GM23338 (cell line): ENCODE results near the gene PAIP2B. TPM values are rescaled to one million over a fixed set of nuclear protein-coding genes. Genes with fewer than 3 reads are reported as not detected.

Experiments used
- ATAC-seq: fragments of 200-7000 bp; cut with Tn5 transposase; 3 replicates; pipeline ENCODE4 v1.9.1; 2020
- DNase-seq: peaks from one replicate; pipeline ENCODE4 v3.0.0-alpha.2; 2015; ENCODE audit warnings: low spot score
- H2AFZ ChIP-seq: fragments of 200-600 bp; sonication (generic); 2 replicates; pipeline ENCODE4 v1.8.0; 2016; ENCODE audit warnings: antibody characterized with exemption, mild to moderate bottlenecking, moderate library complexity
- H3F3A ChIP-seq: fragments of 200-600 bp; sonication (generic); replicated peaks from 2 replicates; pipeline ENCODE4 v1.8.0; 2017; ENCODE audit warnings: antibody characterized with exemption, mixed run types, low read depth
- H3K27ac ChIP-seq: fragments of 200-600 bp; sonication (generic); 2 replicates; pipeline ENCODE4 v1.6.1; 2016; ENCODE audit warnings: low read depth
- H3K27me3 ChIP-seq: fragments of 200-600 bp; sonication (generic); 2 replicates; pipeline ENCODE4 v1.8.0; 2016; ENCODE audit warnings: mild to moderate bottlenecking, mixed run types, moderate library complexity; ENCODE audit not compliant: insufficient read depth
- H3K36me3 ChIP-seq: fragments of 200-600 bp; sonication (generic); 2 replicates; pipeline ENCODE4 v1.8.0; 2016; ENCODE audit warnings: mild to moderate bottlenecking; ENCODE audit not compliant: insufficient read depth
- H3K4me1 ChIP-seq: fragments of 200-600 bp; sonication (generic); 2 replicates; pipeline ENCODE4 v1.8.0; 2016; ENCODE audit warnings: mild to moderate bottlenecking, moderate library complexity; ENCODE audit not compliant: insufficient read depth
- H3K4me2 ChIP-seq: fragments of 200-600 bp; sonication (generic); 2 replicates; pipeline ENCODE4 v1.7.1; 2017; ENCODE audit warnings: mixed run types
- H3K4me3 ChIP-seq: fragments of 200-600 bp; sonication (generic); 2 replicates; pipeline ENCODE4 v1.6.1; 2016; ENCODE audit warnings: mixed run types
- H3K79me2 ChIP-seq: fragments of 200-600 bp; sonication (generic); replicated peaks from 2 replicates; pipeline ENCODE4 v1.8.0; 2017; ENCODE audit warnings: mild to moderate bottlenecking; ENCODE audit not compliant: insufficient read depth
- H3K9me2 ChIP-seq: fragments of 200-600 bp; sonication (generic); 2 replicates; pipeline ENCODE4 v1.8.0; 2017; ENCODE audit not compliant: insufficient read depth
- H4K20me1 ChIP-seq: fragments of 200-600 bp; sonication (generic); replicated peaks from 2 replicates; pipeline ENCODE4 v1.8.0; 2017; ENCODE audit warnings: mild to moderate bottlenecking; ENCODE audit not compliant: insufficient read depth
- H3K27ac Mint-ChIP-seq: 2 replicates; pipeline ENCODE4 v1.8.0; 2020; ENCODE audit warnings: inconsistent platforms, mild to moderate bottlenecking, moderate library complexity, mixed read lengths
- H3K27me3 Mint-ChIP-seq: 3 replicates; pipeline ENCODE4 v1.8.0; 2022; ENCODE audit warnings: low read depth, mild to moderate bottlenecking, moderate library complexity, mixed read lengths, inconsistent platforms; ENCODE audit not compliant: insufficient read depth, poor library complexity
- H3K36me3 Mint-ChIP-seq: 3 replicates; pipeline ENCODE4 v1.8.0; 2021; ENCODE audit warnings: low read depth, mild to moderate bottlenecking, inconsistent platforms, moderate library complexity, mixed read lengths
- H3K4me1 Mint-ChIP-seq: 3 replicates; pipeline ENCODE4 v1.8.0; 2020; ENCODE audit warnings: mild to moderate bottlenecking, inconsistent platforms, mixed read lengths
- H3K4me3 Mint-ChIP-seq: 3 replicates; pipeline ENCODE4 v1.8.0; 2021; ENCODE audit warnings: moderate library complexity, mild to moderate bottlenecking, inconsistent platforms, mixed read lengths
- H3K9me3 Mint-ChIP-seq: 3 replicates; pipeline ENCODE4 v1.8.0; 2020; ENCODE audit warnings: moderate library complexity, mild to moderate bottlenecking, inconsistent platforms, mixed read lengths
- CREB1 ChIP-seq: fragments of 250-450 bp; sonication (Bioruptor Pico); IDR thresholded peaks from 2 replicates; pipeline ENCODE4 v1.5.0; 2020; ENCODE audit warnings: low read depth, mild to moderate bottlenecking, moderate library complexity
- JUNB ChIP-seq: IDR thresholded peaks from one replicate; pipeline ENCODE4 v1.6.1; 2016; ENCODE audit warnings: antibody characterized with exemption; ENCODE audit not compliant: unreplicated experiment
- NANOG ChIP-seq: IDR thresholded peaks from 2 replicates; pipeline ENCODE4 v1.6.1; 2016; ENCODE audit warnings: antibody characterized with exemption, borderline replicate concordance
- POLR2AphosphoS5 ChIP-seq: IDR thresholded peaks from 2 replicates; pipeline ENCODE4 v1.6.1; 2016; ENCODE audit warnings: antibody characterized with exemption, low read depth
- STAT1 ChIP-seq: IDR thresholded peaks from one replicate; pipeline ENCODE4 v1.6.1; 2016; ENCODE audit warnings: antibody characterized with exemption; ENCODE audit not compliant: unreplicated experiment
- polyA plus RNA-seq: library from polyadenylated mRNA; unstranded; fragments of >200 nt; fragmentation: Nextera tagmentation; extraction: Ambion mirVana; gene quantifications from 2 replicates; pipeline ENCODE4 v1.2.1, GENCODE V29; 2016
- total RNA-seq: library from RNA; depleted of rRNA; stranded (reverse); fragments of >200 nt; shearing (Covaris generic); gene quantifications from 2 replicates; pipeline ENCODE4 v1.2.3, GENCODE V29; 2014
- TF ChIP-seq, protein P1 (sequence below), 2 experiments: fragments of 200-600 bp in 1 of 2; sonication (generic) in 1 of 2; conservative IDR thresholded peaks; 2 replicates each; pipeline versions ENCODE4 v1.5.1 to v1.6.1; 2016 to 2017; ENCODE audit warnings: antibody characterized with exemption in 2 of 2, low read depth in 2 of 2, mild to moderate bottlenecking in 2 of 2, moderate library complexity in 1 of 2
- TF ChIP-seq, protein P2 (sequence below): IDR thresholded peaks from 2 replicates; pipeline ENCODE4 v1.6.1; 2016; ENCODE audit warnings: antibody characterized with exemption
- TF ChIP-seq, protein P3 (sequence below): fragments of 250-450 bp; sonication (Bioruptor Pico); IDR thresholded peaks from 2 replicates; pipeline ENCODE4 v1.5.0; 2020; ENCODE audit warnings: mild to moderate bottlenecking, moderate library complexity

The PAIP2B gene
- total and polyA plus RNA-seq, 2 experiments from 2014 or later = 7.6 to 29.7 TPM

DNA sequence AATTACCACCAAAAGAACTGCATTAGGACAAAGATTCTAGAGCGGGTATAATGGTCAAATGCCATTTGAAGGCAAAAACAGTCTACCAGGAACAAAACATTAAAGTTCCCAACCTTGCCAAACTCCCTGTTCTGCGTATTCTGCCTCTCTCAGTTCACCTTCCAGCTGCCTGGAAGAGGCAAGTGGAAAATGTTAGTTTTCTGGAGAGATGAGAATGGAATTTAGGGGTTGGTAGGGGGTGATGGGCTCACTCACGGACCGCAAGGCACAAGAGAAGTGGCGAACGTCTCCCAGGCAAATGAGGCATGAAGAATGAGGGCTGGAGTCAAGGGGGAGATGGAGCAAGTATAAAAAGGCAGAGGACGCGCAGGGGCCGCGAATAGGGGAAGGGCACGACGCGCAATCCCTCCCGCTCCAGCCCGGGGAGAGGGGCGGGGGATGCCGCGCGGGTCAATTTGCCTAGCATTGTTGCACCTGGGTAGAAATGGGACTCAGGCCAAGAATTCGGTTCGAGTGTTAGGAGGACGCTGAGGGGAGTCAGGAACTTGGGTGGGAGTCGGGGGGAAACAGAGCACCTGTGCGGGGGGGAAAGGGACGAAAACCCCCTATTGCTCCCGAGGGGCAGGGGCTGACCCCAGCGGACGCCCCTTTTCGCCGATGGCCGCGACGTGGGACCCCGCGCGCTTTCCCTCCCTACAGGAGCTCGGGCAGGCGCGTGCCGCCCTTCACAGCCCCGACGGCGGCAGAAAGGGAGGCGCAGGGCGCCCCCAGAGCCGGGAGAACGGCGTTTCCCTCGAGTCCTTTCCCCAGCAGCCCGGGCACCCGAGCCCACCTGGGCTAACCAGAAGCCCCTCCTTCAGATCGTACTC lies 573 bp downstream of the PAIP2B start:
- Mint-ChIP-seq H3K27ac (peak overlapping the region; percentile 98), H3K4me3 (peak overlapping the region; percentile 98), H3K9me3 (peaks cover 12% of the 10 kb centered on the region; the same call in 2 of the 3 replicates), H3K4me1 (peaks cover 7% of the 10 kb centered on the region), H3K36me3 (peaks cover 8% of the 10 kb centered on the region; the same call in 2 of the 3 replicates), H3K27me3 (peaks cover 15% of the 10 kb centered on the region)
- peak overlapping the region; percentile 5; the same call in 1 of the 2 replicates for H3K27ac ChIP-seq
- no peaks in the 10 kb centered on the region for H3F3A ChIP-seq
- no peak overlapping the region for H2AFZ ChIP-seq
- peak; percentile 62 for DNase-seq
- peaks cover 2% of the 10 kb centered on the region; the same call in 1 of the 2 replicates for H4K20me1 ChIP-seq
- no peaks in the 10 kb centered on the region for H3K27me3 ChIP-seq
- no peaks in the 10 kb centered on the region for H3K36me3 ChIP-seq
- H3K4me1 ChIP-seq = 0 out of 2 replicates have a peak, but pooled peaks cover 8% of the 10 kb centered on the region
- TF ChIP-seq CREB1 (CRISPR knock-in tag) = no peak
- TF ChIP-seq, protein P1, sequence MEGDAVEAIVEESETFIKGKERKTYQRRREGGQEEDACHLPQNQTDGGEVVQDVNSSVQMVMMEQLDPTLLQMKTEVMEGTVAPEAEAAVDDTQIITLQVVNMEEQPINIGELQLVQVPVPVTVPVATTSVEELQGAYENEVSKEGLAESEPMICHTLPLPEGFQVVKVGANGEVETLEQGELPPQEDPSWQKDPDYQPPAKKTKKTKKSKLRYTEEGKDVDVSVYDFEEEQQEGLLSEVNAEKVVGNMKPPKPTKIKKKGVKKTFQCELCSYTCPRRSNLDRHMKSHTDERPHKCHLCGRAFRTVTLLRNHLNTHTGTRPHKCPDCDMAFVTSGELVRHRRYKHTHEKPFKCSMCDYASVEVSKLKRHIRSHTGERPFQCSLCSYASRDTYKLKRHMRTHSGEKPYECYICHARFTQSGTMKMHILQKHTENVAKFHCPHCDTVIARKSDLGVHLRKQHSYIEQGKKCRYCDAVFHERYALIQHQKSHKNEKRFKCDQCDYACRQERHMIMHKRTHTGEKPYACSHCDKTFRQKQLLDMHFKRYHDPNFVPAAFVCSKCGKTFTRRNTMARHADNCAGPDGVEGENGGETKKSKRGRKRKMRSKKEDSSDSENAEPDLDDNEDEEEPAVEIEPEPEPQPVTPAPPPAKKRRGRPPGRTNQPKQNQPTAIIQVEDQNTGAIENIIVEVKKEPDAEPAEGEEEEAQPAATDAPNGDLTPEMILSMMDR (conservative IDR thresholded peaks at IDR 0.05; ENCODE audit: low read depth in 2 of 2) = 0 out of 4 replicates have a peak, but pooled peaks of 1 of the 2 experiments have one; percentile 10
- peak overlapping the region; percentile 63 for H3K4me3 ChIP-seq
- peaks cover 17% of the 10 kb centered on the region for H3K79me2 ChIP-seq
- peak overlapping the region; percentile 82 for H3K4me2 ChIP-seq
- peak; percentile 42 for ATAC-seq
- no peaks in the 10 kb centered on the region for H3K9me2 ChIP-seq

DNA sequence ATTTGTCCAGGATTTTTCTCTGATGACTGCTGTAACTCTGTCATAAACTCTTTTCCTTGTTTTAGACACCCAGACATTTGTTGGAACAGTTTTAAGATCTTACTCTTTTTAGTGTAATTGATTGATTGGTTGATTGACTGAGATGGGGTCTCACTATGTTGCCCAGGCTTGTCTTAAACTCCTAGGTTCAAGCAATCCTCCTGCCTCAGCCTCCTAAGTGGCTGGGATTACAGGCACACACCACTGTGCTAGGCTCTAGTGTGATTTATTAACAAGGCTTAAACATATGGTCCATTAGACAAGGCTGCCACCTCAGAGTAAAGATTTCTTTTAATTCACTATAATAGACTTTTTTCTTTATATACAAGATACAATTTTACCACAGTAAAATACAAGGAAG lies 2.0 kb downstream of the PAIP2B start:
- Histone ChIP-seq H3K79me2 (peaks cover 17% of the 10 kb centered on the region), H3K4me3 (no peak overlapping the region), H2AFZ (no peak overlapping the region), H4K20me1 (peaks cover 11% of the 10 kb centered on the region), H3K27me3 (no peaks in the 10 kb centered on the region), H3K4me2 (no peak overlapping the region), H3K27ac (no peak overlapping the region), H3K4me1 (0 out of 2 replicates have a peak, but pooled peaks cover 8% of the 10 kb centered on the region), H3F3A (no peaks in the 10 kb centered on the region), H3K9me2 (no peaks in the 10 kb centered on the region), H3K36me3 (no peaks in the 10 kb centered on the region)
- H3K36me3 Mint-ChIP-seq = peaks cover 8% of the 10 kb centered on the region; the same call in 1 of the 3 replicates
- H3K9me3 Mint-ChIP-seq = peaks cover 8% of the 10 kb centered on the region; the same call in 1 of the 3 replicates
- H3K4me1 Mint-ChIP-seq = peaks cover 7% of the 10 kb centered on the region
- DNase-seq = no peak
- ATAC-seq = no peak
- peaks cover 13% of the 10 kb centered on the region for H3K27me3 Mint-ChIP-seq
- no peak overlapping the region for H3K4me3 Mint-ChIP-seq
- no peak overlapping the region for H3K27ac Mint-ChIP-seq
- TF ChIP-seq, protein P2, sequence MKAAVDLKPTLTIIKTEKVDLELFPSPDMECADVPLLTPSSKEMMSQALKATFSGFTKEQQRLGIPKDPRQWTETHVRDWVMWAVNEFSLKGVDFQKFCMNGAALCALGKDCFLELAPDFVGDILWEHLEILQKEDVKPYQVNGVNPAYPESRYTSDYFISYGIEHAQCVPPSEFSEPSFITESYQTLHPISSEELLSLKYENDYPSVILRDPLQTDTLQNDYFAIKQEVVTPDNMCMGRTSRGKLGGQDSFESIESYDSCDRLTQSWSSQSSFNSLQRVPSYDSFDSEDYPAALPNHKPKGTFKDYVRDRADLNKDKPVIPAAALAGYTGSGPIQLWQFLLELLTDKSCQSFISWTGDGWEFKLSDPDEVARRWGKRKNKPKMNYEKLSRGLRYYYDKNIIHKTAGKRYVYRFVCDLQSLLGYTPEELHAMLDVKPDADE = no peak
- TF ChIP-seq, protein P3, sequence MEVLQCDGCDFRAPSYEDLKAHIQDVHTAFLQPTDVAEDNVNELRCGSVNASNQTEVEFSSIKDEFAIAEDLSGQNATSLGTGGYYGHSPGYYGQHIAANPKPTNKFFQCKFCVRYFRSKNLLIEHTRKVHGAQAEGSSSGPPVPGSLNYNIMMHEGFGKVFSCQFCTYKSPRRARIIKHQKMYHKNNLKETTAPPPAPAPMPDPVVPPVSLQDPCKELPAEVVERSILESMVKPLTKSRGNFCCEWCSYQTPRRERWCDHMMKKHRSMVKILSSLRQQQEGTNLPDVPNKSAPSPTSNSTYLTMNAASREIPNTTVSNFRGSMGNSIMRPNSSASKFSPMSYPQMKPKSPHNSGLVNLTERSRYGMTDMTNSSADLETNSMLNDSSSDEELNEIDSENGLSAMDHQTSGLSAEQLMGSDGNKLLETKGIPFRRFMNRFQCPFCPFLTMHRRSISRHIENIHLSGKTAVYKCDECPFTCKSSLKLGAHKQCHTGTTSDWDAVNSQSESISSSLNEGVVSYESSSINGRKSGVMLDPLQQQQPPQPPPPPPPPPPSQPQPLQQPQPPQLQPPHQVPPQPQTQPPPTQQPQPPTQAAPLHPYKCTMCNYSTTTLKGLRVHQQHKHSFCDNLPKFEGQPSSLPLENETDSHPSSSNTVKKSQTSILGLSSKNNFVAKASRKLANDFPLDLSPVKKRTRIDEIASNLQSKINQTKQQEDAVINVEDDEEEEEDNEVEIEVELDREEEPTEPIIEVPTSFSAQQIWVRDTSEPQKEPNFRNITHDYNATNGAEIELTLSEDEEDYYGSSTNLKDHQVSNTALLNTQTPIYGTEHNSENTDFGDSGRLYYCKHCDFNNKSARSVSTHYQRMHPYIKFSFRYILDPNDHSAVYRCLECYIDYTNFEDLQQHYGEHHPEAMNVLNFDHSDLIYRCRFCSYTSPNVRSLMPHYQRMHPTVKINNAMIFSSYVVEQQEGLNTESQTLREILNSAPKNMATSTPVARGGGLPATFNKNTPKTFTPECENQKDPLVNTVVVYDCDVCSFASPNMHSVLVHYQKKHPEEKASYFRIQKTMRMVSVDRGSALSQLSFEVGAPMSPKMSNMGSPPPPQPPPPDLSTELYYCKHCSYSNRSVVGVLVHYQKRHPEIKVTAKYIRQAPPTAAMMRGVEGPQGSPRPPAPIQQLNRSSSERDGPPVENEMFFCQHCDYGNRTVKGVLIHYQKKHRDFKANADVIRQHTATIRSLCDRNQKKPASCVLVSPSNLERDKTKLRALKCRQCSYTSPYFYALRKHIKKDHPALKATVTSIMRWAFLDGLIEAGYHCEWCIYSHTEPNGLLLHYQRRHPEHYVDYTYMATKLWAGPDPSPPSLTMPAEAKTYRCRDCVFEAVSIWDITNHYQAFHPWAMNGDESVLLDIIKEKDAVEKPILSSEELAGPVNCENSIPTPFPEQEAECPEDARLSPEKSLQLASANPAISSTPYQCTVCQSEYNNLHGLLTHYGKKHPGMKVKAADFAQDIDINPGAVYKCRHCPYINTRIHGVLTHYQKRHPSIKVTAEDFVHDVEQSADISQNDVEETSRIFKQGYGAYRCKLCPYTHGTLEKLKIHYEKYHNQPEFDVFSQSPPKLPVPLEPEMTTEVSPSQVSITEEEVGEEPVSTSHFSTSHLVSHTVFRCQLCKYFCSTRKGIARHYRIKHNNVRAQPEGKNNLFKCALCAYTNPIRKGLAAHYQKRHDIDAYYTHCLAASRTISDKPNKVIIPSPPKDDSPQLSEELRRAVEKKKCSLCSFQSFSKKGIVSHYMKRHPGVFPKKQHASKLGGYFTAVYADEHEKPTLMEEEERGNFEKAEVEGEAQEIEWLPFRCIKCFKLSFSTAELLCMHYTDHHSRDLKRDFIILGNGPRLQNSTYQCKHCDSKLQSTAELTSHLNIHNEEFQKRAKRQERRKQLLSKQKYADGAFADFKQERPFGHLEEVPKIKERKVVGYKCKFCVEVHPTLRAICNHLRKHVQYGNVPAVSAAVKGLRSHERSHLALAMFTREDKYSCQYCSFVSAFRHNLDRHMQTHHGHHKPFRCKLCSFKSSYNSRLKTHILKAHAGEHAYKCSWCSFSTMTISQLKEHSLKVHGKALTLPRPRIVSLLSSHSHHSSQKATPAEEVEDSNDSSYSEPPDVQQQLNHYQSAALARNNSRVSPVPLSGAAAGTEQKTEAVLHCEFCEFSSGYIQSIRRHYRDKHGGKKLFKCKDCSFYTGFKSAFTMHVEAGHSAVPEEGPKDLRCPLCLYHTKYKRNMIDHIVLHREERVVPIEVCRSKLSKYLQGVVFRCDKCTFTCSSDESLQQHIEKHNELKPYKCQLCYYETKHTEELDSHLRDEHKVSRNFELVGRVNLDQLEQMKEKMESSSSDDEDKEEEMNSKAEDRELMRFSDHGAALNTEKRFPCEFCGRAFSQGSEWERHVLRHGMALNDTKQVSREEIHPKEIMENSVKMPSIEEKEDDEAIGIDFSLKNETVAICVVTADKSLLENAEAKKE (CRISPR knock-in tag) = no peak
- no peak for TF ChIP-seq NANOG
- TF ChIP-seq, protein P1 (conservative IDR thresholded peaks at IDR 0.05; ENCODE audit: low read depth in 2 of 2) = no peak
- no peak for TF ChIP-seq STAT1
- no peak for TF ChIP-seq POLR2AphosphoS5
- TF ChIP-seq JUNB = no peak
- no peak for TF ChIP-seq CREB1 (CRISPR knock-in tag)
